T-helper 1 cell treated with Interleukin-12 subunit alpha and Interleukin-12 subunit beta and Interleukin-4 antibody, amounts not matched to agents 30 μg/mL and 1 μg/mL, for 36 hours (primary cell): ENCODE results near the gene IL23R.

Experiments used
- H3K27ac Mint-ChIP-seq: one replicate; pipeline ENCODE4 v1.8.0; 2021; ENCODE audit warnings: mild to moderate bottlenecking, mixed read lengths
- H3K27me3 Mint-ChIP-seq: one replicate; pipeline ENCODE4 v1.8.0; 2021; ENCODE audit warnings: low read depth, mixed read lengths
- H3K36me3 Mint-ChIP-seq: one replicate; pipeline ENCODE4 v1.8.0; 2021; ENCODE audit warnings: low read depth, mixed read lengths
- H3K4me1 Mint-ChIP-seq: one replicate; pipeline ENCODE4 v1.8.0; 2021; ENCODE audit warnings: low read depth, mixed read lengths
- H3K4me3 Mint-ChIP-seq: one replicate; pipeline ENCODE4 v1.8.0; 2021; ENCODE audit warnings: mild to moderate bottlenecking, moderate library complexity, mixed read lengths
- H3K9me3 Mint-ChIP-seq: one replicate; pipeline ENCODE4 v1.8.0; 2021; ENCODE audit warnings: mixed read lengths

IL23R gene

DNA sequence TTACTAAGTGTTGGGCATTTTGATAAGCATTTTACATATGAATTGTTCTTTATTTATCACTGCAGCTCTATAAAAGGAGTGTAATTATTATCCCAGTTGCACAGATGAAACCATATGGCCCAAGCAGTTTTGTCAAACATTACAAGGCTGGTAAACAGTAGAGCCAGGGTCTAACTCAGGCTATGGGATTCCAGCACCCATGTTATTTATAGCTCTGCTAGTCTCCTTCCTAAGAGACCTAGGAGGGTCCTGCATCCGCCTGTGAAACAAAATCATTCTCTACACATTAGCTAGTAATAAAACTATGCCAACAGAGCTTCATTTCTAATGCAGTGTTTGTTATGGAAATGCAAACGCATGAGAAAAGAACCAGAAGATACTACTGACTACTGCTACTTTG is 58.6 kb downstream of the IL23R start:
- H3K27ac Mint-ChIP-seq, result no peak overlapping the region
- no peaks in the 10 kb centered on the region for H3K27me3 Mint-ChIP-seq
- H3K9me3 Mint-ChIP-seq, result peaks cover 4% of the 10 kb centered on the region
- H3K4me1 Mint-ChIP-seq, result peaks cover 12% of the 10 kb centered on the region
- no peak overlapping the region for H3K4me3 Mint-ChIP-seq
- H3K36me3 Mint-ChIP-seq, result peaks cover 14% of the 10 kb centered on the region

DNA sequence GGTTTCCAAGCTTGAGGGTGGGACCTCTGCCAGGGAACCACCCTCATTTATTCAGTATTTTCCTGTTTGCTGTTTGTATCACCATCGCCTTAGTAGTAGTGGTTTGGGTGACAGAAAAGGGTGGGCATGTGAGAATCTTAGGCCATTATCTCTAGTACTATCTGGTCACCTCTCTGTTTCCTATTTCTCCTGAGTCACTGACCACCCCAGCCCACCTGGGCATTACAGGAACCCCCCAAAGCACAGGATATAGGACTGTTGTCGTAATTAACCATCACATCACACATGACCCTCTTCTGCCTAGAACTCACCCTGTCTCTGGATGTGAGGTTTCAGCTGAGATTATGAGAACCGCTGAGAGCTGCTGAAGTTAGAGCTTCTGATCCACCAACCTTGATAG is 60.4 kb downstream of the IL23R start:
- Mint-ChIP-seq H3K27me3 (no peaks in the 10 kb centered on the region), H3K4me3 (no peak overlapping the region), H3K9me3 (peaks cover 4% of the 10 kb centered on the region), H3K27ac (no peak overlapping the region), H3K4me1 (peaks cover 18% of the 10 kb centered on the region), H3K36me3 (peaks cover 16% of the 10 kb centered on the region)

DNA sequence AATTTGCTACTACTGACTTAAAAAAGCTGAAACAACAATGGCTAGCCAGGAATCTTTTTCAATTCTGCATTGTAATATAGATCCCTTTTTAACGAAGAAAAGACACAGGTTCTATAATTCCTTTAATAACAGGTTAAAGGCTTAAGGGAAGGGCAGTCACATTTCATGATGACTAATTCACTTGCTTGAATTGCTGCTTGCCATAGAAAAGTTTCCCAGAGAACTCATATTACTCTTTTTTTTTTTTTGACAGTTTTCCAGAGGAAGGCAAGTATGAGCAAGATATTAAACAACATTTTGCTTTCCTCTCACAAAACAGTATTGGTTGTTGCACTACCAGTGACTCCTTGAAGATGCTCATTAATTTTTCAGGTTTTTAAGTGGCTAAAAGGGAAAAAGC is 60.9 kb downstream of the IL23R start:
- Mint-ChIP-seq H3K27ac (no peak overlapping the region), H3K4me3 (no peak overlapping the region), H3K4me1 (peaks cover 18% of the 10 kb centered on the region), H3K9me3 (peaks cover 4% of the 10 kb centered on the region), H3K27me3 (no peaks in the 10 kb centered on the region), H3K36me3 (peaks cover 16% of the 10 kb centered on the region)

DNA sequence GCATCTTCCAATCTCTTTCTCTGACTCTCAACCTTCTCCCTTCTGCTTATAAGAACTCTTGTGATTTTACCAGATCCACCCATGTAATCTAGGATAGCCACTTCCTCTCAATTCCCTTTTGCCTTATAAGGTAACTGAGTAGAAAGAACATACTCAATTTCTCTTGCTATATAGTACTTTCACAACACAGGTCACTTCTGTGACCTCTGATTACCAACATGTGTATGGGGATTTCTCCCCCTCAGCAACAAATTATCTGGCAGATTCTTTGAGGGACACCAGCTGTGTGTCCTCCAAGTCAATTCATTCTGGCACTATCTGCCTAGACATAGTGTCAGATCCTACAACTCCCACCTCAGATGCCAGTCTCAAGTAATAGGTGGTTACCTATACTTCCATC is 62.5 kb downstream of the IL23R start:
- no peak overlapping the region for H3K27ac Mint-ChIP-seq
- peaks cover 20% of the 10 kb centered on the region for H3K4me1 Mint-ChIP-seq
- H3K9me3 Mint-ChIP-seq, result peaks cover 4% of the 10 kb centered on the region
- no peaks in the 10 kb centered on the region for H3K27me3 Mint-ChIP-seq
- H3K36me3 Mint-ChIP-seq, result peaks cover 16% of the 10 kb centered on the region
- no peak overlapping the region for H3K4me3 Mint-ChIP-seq

DNA sequence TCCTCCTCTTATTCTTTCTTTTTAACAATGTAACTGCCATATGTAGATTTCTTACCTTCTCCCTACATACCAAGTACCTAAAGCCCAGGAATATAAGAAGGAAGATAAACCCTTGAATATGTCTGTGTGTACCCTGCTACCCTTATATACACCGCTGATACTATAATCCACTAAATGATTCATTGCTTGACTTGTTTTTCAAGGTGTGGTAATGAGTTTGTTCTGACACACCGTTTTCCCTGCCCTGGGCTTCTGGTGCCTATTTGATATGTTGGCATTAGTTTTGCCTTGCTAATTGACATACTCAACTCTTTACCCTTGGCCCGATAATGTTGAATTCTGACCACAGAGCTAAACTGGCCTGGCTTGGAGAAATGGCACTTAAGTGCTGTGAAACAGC is 64.3 kb downstream of the IL23R start:
- Mint-ChIP-seq H3K4me3 (no peak overlapping the region), H3K27ac (no peak overlapping the region), H3K36me3 (peaks cover 16% of the 10 kb centered on the region), H3K9me3 (peaks cover 4% of the 10 kb centered on the region), H3K4me1 (peaks cover 25% of the 10 kb centered on the region), H3K27me3 (no peaks in the 10 kb centered on the region)

DNA sequence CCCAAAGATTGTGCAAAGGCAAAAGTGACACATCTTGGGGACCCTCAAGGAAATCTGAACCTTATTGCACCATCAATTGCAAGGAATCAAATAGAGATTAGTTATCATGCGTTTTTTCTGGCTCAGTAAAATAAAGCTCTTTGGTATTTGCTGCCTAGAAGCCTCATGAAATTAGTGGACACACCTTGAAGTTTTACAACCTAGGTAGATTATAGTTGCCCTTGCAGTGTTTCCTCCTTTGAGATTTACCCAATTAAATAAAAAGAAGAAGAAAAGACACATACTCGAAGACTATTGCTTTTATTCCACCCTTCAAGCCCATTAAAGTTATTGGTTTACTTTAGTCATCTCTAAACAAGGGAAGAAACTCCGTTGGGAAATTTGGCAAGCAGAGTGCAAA is 70.0 kb downstream of the IL23R start:
- Mint-ChIP-seq H3K9me3 (peaks cover 9% of the 10 kb centered on the region), H3K36me3 (peaks cover 25% of the 10 kb centered on the region), H3K27me3 (no peaks in the 10 kb centered on the region), H3K27ac (no peak overlapping the region), H3K4me3 (no peak overlapping the region), H3K4me1 (peaks cover 29% of the 10 kb centered on the region)

DNA sequence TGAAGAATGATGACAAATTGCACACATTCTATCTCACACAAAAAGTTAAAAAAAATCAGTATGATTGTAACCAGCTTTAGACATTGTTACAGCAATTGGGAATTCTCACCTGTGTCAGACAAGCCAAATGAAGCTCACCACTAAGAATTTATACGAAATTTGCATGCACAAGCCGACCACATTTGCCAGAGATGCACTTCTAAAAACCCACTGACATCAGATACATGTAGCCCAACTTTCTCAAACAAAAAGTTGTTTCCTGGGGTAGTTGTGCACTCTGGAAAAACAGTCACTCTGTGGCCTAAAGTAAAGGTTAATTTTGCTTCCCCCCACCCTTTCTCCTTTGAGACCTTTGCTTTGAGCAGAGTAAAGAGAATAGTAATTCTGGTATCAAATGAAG is 73.5 kb downstream of the IL23R start:
- H3K27ac Mint-ChIP-seq, result peak overlapping the region; percentile 31
- no peaks in the 10 kb centered on the region for H3K27me3 Mint-ChIP-seq
- peaks cover 39% of the 10 kb centered on the region for H3K36me3 Mint-ChIP-seq
- H3K9me3 Mint-ChIP-seq, result peaks cover 17% of the 10 kb centered on the region
- peaks cover 26% of the 10 kb centered on the region for H3K4me1 Mint-ChIP-seq
- H3K4me3 Mint-ChIP-seq, result no peak overlapping the region

DNA sequence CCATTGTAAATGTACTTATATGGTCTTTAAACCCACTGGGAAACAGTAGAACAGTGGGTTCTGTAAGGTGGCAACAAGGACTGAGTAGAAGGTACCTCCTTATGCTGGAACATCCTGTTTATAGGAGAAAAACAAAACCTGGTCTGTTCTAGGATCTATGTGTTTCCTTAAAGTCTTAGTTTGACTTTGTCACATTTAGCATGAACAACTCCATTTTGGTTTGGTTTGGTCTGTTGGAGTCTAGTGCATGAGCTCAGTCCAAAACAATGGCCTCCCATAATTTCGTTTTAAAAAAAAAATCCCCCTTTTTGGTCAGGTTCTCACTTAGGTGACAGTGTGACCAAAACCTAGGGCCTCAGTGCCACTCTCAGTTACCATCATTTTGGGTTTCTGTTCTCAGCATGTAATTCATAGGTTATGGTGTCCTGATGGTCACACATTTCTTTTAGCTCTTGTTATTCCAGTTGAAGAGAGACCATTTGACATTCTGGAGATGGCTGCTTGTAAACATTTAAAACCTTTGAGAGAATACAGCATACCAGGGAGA is 75.0 kb downstream of the IL23R start:
- H3K4me3 Mint-ChIP-seq, result no peak overlapping the region
- no peak overlapping the region for H3K27ac Mint-ChIP-seq
- peaks cover 25% of the 10 kb centered on the region for H3K9me3 Mint-ChIP-seq
- peaks cover 47% of the 10 kb centered on the region for H3K36me3 Mint-ChIP-seq
- no peaks in the 10 kb centered on the region for H3K27me3 Mint-ChIP-seq
- H3K4me1 Mint-ChIP-seq, result peaks cover 21% of the 10 kb centered on the region

DNA sequence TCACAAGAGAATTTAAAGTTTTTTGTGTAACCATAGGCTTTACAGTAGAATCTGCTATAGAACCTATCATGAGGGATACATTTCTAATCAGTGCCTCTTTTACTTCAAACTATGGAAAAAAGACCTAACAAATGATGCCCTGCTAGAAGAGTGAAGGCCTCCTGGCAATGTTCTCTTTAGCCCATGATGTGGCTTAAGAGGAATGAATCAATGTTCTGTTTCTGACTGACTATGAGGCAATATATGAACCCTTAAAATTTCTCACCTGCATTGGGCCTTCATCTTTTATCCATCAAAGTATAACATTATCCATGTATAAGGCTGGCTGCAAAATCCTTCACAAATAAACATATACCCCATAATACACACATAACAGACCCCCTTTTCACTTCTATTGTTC is 75.8 kb downstream of the IL23R start:
- H3K4me1 Mint-ChIP-seq, result peaks cover 21% of the 10 kb centered on the region
- H3K27ac Mint-ChIP-seq, result no peak overlapping the region
- peaks cover 32% of the 10 kb centered on the region for H3K9me3 Mint-ChIP-seq
- H3K27me3 Mint-ChIP-seq, result no peaks in the 10 kb centered on the region
- H3K4me3 Mint-ChIP-seq, result no peak overlapping the region
- H3K36me3 Mint-ChIP-seq, result peaks cover 50% of the 10 kb centered on the region

DNA sequence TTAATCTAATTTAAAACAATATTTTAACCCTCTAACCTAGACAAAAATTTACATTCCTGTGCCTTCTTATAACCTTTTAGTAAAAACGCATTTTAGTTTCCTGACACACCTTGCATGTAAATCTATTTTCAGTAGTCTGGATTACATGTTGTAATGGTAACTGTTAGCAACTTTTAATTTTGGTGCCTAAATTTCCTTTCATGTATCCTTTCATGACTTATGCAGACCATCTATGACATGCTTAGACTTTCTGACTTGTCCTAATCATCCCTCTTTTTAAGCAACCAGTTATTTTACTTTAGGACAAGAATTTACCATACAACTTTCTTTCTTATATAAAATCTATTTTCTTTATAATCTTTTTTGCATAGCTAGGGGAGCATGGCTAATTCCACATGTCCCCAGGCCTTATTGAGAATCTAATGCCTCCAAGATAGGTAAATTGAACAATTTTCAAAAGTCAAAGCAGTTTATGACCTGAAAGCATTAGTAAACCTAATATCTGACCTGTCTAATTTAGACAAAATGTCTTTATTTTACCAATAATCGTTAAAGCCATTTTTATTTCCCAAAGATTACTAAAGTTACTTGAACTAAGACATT is 83.9 kb downstream of the IL23R start:
- H3K27me3 Mint-ChIP-seq, result no peaks in the 10 kb centered on the region
- H3K36me3 Mint-ChIP-seq, result peaks cover 57% of the 10 kb centered on the region
- peaks cover 54% of the 10 kb centered on the region for H3K9me3 Mint-ChIP-seq
- H3K27ac Mint-ChIP-seq, result no peak overlapping the region
- no peaks in the 10 kb centered on the region for H3K4me1 Mint-ChIP-seq
- no peak overlapping the region for H3K4me3 Mint-ChIP-seq

DNA sequence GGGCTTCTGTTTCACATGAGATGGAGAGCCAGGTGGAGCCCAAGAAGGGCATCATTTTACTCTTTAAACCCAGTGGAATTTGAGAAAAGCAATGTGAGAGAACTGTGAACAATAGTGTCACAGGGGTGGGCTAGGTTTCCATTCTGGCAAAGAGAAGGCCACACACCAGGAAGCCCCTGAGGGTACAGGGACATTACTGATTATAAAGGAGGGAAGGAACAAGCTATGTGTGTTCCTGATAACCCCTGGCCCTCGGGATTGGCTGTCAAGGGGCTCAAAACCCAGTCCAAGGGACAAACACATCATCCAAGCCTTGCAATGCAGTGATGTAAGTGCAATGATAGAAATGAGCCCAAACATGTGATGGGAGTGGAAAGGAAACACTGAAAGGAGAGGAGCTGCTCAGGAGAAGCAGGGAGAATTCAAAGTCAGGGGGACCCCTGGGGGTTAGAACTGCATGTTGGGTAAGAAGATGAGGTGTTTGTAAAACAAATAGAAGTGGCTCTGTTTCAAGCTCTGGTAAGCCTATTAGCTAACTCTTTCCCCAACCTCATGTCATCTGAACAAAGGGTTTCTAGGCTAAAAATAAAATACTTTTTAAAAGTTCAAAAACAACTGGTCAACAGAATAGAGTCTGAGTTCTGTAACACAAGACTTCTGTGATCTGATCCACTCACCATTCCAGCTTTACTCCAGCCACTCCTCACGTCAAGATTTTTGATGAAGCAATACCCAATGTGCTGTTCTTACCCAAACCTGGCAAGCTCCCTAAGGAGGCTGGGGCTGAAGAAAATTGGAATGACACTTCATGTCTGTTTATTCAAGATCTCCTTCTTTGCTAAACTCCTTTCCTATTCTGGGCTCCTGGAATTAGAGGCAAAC is 90.3 kb downstream of the IL23R start:
- peaks cover 15% of the 10 kb centered on the region for H3K4me1 Mint-ChIP-seq
- H3K9me3 Mint-ChIP-seq, result peaks cover 16% of the 10 kb centered on the region
- H3K36me3 Mint-ChIP-seq, result peaks cover 41% of the 10 kb centered on the region
- no peaks in the 10 kb centered on the region for H3K27me3 Mint-ChIP-seq
- no peak overlapping the region for H3K27ac Mint-ChIP-seq
- H3K4me3 Mint-ChIP-seq, result no peak overlapping the region

DNA sequence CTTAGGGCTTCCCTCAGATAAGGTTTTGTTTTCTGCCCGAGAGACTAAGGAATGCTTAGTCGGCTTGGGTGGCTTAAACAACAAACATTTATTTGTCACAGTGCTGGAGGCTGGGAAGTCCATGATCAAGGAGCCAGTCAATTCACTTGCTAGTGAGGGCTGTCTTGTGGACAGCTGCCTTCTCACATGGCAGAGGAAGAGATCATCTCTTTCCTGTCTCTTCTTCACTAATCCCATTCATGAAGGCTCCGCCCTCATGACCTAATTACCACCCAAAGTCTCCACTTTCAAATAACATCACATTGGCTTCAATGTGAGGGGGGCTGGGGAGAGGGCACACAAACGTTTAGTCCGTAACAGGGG is 90.9 kb downstream of the IL23R start:
- H3K4me3 Mint-ChIP-seq, result no peak overlapping the region
- no peaks in the 10 kb centered on the region for H3K27me3 Mint-ChIP-seq
- peaks cover 41% of the 10 kb centered on the region for H3K36me3 Mint-ChIP-seq
- H3K4me1 Mint-ChIP-seq, result peaks cover 22% of the 10 kb centered on the region
- H3K9me3 Mint-ChIP-seq, result peaks cover 12% of the 10 kb centered on the region
- no peak overlapping the region for H3K27ac Mint-ChIP-seq

DNA sequence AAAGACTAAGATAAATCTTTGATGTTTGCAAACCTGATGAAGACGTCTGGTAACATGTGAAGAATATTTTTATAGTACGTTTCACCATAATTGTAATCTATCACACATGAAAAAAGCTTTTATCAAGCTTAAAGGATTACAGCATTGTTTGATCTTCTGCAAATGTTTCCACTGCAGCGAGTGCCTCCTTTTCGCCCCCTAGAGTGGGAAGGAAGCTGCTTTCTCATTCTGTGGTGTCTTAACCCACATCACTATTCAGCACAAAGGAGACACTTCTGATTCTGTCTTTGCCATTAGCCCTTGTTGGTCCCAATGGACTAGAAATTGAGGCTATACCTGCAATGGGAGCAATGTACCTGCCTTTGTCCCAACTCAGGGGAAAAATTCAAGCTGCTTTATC is 95.4 kb downstream of the IL23R start:
- Mint-ChIP-seq H3K36me3 (peaks cover 15% of the 10 kb centered on the region), H3K4me3 (no peak overlapping the region), H3K27me3 (no peaks in the 10 kb centered on the region), H3K27ac (peak overlapping the region; percentile 76), H3K4me1 (peaks cover 37% of the 10 kb centered on the region), H3K9me3 (no peaks in the 10 kb centered on the region)

DNA sequence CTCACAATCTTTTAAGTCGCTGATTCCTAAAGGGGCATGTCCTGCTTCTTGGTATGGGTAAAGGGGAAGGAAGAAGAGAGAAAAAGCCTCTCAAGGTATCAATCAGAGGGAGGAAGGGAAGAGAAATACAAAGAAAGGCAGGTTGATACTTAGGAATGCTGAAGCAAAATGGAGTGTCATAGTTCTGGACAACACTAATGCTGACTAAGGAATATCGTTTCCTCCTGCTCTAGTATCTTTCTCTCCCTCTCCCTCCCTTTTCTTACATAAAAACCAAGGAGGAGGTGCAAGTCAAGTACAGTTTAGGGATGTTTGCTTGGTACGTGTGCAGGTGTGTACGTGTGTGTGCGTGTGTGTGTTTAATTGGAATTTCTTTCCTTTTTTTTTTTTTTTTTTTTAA is 96.5 kb downstream of the IL23R start:
- Mint-ChIP-seq H3K4me3 (no peak overlapping the region), H3K36me3 (peaks cover 8% of the 10 kb centered on the region), H3K9me3 (no peaks in the 10 kb centered on the region), H3K27ac (no peak overlapping the region), H3K27me3 (no peaks in the 10 kb centered on the region), H3K4me1 (peaks cover 39% of the 10 kb centered on the region)

DNA sequence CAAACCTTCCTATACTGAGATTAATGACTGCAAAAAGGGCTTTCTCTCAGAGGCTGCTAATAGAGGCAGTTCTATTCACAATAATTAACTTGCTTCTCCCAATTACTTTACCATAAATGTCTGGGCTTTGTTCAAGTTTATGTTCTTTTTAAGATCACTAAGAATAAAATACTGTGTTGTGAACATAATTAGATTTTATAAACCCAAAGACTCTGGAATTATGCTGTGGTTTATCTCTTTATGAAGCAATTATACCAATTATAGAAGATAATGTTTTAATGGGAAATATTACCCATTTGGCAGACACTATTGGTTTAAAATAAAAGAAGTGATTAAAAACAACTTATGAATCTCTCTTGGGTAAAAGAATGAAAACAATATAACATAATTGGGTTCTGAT is 97.9 kb downstream of the IL23R start:
- H3K27me3 Mint-ChIP-seq, result no peaks in the 10 kb centered on the region
- no peaks in the 10 kb centered on the region for H3K9me3 Mint-ChIP-seq
- peaks cover 44% of the 10 kb centered on the region for H3K4me1 Mint-ChIP-seq
- peak overlapping the region; percentile 82 for H3K27ac Mint-ChIP-seq
- no peak overlapping the region for H3K4me3 Mint-ChIP-seq
- peaks cover 7% of the 10 kb centered on the region for H3K36me3 Mint-ChIP-seq
